Gastroesophageal sphincter (tissue), 4 donors: Measurements from ENCODE around the gene RHPN2. TPM values are rescaled to one million over a fixed set of nuclear protein-coding genes. Genes with fewer than 3 reads are reported as not detected.

Experiments used
- ATAC-seq: fragments of 150-250 bp; one replicate; pipeline ENCODE4 v1.9.1; 2016; ENCODE audit warnings: mild to moderate bottlenecking, moderate library complexity
- H3K27ac ChIP-seq, 4 donors: fragments of 200-600 bp; sonication (generic) in 3 of 4; 1 replicate in 3 of 4; 2 replicates in 1 of 4; pipeline ENCODE4 v1.5.1; 2016 to 2019
- H3K27me3 ChIP-seq: fragments of 200-600 bp; sonication (generic); one replicate; pipeline ENCODE4 v1.5.1; 2019
- H3K36me3 ChIP-seq, 2 donors: fragments of 200-600 bp; sonication (generic); one replicate each; pipeline ENCODE4 v1.5.1; 2019; ENCODE audit warnings: control low read depth in 1 of 2
- H3K4me1 ChIP-seq, 3 donors: fragments of 200-600 bp; sonication (generic); 1 replicate in 2 of 3; 2 replicates in 1 of 3; pipeline ENCODE4 v1.5.1; 2016 to 2019; ENCODE audit warnings: control low read depth in 2 of 3
- H3K4me3 ChIP-seq, 2 donors: fragments of 200-600 bp; sonication (generic); one replicate each; pipeline ENCODE4 v1.5.1; 2019; ENCODE audit warnings: mild to moderate bottlenecking in 1 of 2, moderate library complexity in 1 of 2
- H3K9me3 ChIP-seq, 3 donors: fragments of 200-600 bp; sonication (generic); one replicate each; pipeline ENCODE4 v1.5.1; 2017 to 2019; ENCODE audit warnings: control low read depth in 2 of 3
- CTCF ChIP-seq, 4 experiments: fragments of 200-600 bp in 2 of 4; fragments of 450-650 bp in 2 of 4; sonication (generic) in 1 of 4; IDR thresholded peaks; one replicate each; pipeline ENCODE4 v1.5.1; 2017 to 2019; ENCODE audit warnings: antibody characterized with exemption in 4 of 4, mild to moderate bottlenecking in 2 of 4, moderate library complexity in 2 of 4
- EP300 ChIP-seq: sonication (generic); formaldehyde crosslinking; IDR thresholded peaks from one replicate; pipeline ENCODE4 v1.6.1; 2017; ENCODE audit warnings: antibody characterized with exemption, mild to moderate bottlenecking
- POLR2A ChIP-seq, 2 donors: fragments of 450-650 bp; IDR thresholded peaks; one replicate each; pipeline ENCODE4 v1.6.1; 2017; ENCODE audit warnings: antibody characterized with exemption in 2 of 2, mild to moderate bottlenecking in 2 of 2, moderate library complexity in 1 of 2
- POLR2AphosphoS5 ChIP-seq: sonication (generic); formaldehyde crosslinking; IDR thresholded peaks from one replicate; pipeline ENCODE4 v1.6.1; 2017; ENCODE audit warnings: antibody characterized with exemption
- WGBS, 2 donors: methylation state at CpG; one replicate each; pipeline ENCODE4 v1.1.5; 2018; ENCODE audit warnings: low coverage in 1 of 2; 5-methylcytosine and 5-hydroxymethylcytosine counted together
- total RNA-seq, 4 donors: library from RNA; depleted of rRNA; stranded (reverse); fragments of >200 nt; gene quantifications; one replicate each; pipeline ENCODE4 v1.1.0, GENCODE V29; 2016

Gene RHPN2
- total RNA-seq, 4 donors from 2014 or later, result 1.4 to 4.7 (median 2.1) TPM

- Histone ChIP-seq H3K9me3 (no peaks in the 10 kb centered on the region), H3K27ac (no peak overlapping the region), H3K27me3 (no peaks in the 10 kb centered on the region), H3K4me1 (peaks cover 0 to 17% (median 9%) of the 10 kb centered on the region in 3 donors), H3K4me3 (no peak overlapping the region), H3K36me3 (peaks cover 0 to 45% of the 10 kb centered on the region in 2 donors)
- 71 to 100% methylated on average over 1 to 2 of the region's 3 CpGs for WGBS, 2 donors
- TF ChIP-seq POLR2A (IDR thresholded peaks at IDR 0.05), result no peak
- TF ChIP-seq POLR2AphosphoS5, result no peak
- TF ChIP-seq CTCF (IDR thresholded peaks at IDR 0.05), result no peak
- no peak for TF ChIP-seq EP300
- no peak for ATAC-seq
These were observed 21.0 kb upstream of the RHPN2 start for GRCh38 chr19:33085570-33086128.

DNA sequence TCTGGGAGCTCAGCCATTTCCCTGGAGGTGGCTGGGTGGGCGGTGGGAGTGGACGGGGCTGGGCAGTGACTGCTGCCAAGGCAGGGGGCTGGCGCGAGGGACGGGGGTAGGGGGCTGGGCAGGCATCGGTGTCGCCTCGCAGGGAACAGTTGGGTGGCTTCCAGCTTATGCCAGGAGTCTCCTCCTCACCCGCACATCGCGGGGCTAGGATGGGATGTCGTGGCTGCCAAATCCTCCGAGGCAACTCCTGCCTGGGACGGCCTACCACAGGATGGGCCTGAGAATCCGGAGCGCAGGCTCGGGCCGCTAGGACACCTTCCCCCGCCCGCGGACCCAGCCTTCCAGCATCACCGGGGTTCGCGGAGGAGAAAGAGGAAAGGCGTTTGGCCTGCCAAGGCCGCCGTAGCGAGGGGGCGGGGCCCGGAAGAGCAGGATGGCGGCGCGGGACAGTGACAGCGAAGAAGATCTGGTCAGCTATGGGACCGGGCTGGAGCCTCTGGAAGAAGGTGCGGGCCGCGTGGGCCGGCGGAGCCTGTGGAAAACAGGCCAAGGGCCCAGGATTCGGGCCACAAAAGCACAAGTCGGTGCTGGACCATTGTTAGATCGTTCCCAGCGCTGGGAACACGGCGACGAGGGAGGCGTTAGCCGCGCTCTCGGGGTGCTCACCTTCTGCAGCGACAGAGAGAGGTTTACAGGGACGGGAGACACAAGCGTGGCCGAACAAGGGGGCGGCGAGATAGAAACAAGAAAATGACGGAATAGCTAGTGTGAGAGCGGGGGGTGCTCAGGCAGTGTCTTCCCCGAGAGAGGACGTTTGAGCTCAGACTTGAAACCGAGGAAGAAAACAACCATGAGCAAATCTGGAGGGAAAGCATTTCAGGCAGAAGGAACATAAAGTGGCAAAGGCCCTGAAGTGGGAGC lies 16.3 kb upstream of the RHPN2 start, which contains the start of gene GPATCH1:
Gene GPATCH1 (plus strand): TSS at position 421 of the 921 bp plus-strand sequence. CDS start 13 bp downstream, at position 434.
- ATAC-seq, result peak; percentile 97
- Histone ChIP-seq H3K27ac (peak within 1 kb of the TSS; percentile 30 to 83 (median 80)), H3K27me3 (peaks cover 6% of the 10 kb centered on the region), H3K4me3 (peak within 1 kb of the TSS; percentile 71 to 87), H3K4me1 (peaks cover 0 to 21% (median 9%) of the 10 kb centered on the region in 3 donors), H3K36me3 (peaks cover 0 to 6% of the 10 kb centered on the region in 2 donors), H3K9me3 (no peaks in the 10 kb centered on the region)
- TF ChIP-seq EP300 (no peak), POLR2AphosphoS5 (peak; percentile 89), CTCF (IDR thresholded peaks at IDR 0.05) (no peak), POLR2A (IDR thresholded peaks at IDR 0.05) (peak in 1 of 2 donors; percentile 41)
- 0 to 1% methylated on average over 22 to 24 of the region's 62 CpGs for WGBS, 2 donors

DNA sequence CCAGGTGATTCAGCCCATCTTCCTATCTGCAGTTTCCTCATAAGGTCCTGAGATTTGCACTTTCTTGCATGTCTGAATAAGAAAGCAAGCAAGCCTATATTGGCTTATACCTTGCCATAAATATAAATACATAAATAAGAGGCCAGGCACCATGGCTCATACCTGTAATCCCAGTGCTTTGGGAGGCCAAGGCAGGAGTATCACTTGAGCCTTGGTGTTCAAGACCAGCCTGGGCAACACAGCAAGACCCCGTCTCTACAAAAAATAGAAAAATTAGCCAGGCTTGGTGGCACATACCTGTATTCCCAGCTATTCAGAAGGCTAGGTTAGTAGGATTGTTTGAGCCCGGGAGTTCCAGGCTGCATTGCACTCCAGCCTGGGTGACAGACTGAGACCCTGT lies 10.8 kb upstream of the RHPN2 start:
- Histone ChIP-seq H3K27me3 (peaks cover 18% of the 10 kb centered on the region), H3K36me3 (no peaks in the 10 kb centered on the region), H3K27ac (no peak overlapping the region), H3K4me1 (peaks cover 0 to 3% (median 0%) of the 10 kb centered on the region in 3 donors), H3K4me3 (no peak overlapping the region), H3K9me3 (no peaks in the 10 kb centered on the region)
- 76% methylated on average over 2 of the region's 2 CpGs; no CpG with 5 or more reads in 1 of the 2 donors for WGBS, 2 donors
- no peak for TF ChIP-seq POLR2A (IDR thresholded peaks at IDR 0.05)
- no peak for TF ChIP-seq CTCF (IDR thresholded peaks at IDR 0.05)
- TF ChIP-seq EP300, result no peak
- no peak for TF ChIP-seq POLR2AphosphoS5
- no peak for ATAC-seq

DNA sequence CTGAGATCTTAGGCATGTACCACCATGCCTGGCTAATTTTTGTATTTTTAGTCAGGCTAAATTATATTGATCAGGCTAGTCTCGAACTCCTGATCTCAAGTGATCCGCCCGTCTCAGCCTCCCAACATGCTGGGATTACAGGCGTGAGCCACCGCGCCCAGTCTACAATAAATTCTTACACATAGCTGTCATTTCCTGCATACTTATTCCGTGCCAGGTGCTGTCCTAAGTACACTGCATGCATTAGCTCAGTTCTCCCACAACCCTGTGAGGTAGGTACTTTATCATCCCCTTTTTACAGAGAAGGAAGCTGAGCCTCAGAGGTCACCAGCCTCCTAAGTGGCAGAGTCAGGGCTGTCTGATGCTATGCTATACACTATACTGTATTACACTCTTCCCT lies 7.2 kb upstream of the RHPN2 start:
- WGBS, 2 donors, result 70 to 100% methylated on average over 1 to 6 of the region's 7 CpGs
- no peak for ATAC-seq
- Histone ChIP-seq H3K9me3 (no peaks in the 10 kb centered on the region), H3K27ac (no peak overlapping the region), H3K4me3 (no peak overlapping the region), H3K27me3 (peaks cover 13% of the 10 kb centered on the region), H3K36me3 (no peaks in the 10 kb centered on the region), H3K4me1 (no peaks in the 10 kb centered on the region)
- TF ChIP-seq POLR2AphosphoS5 (no peak), EP300 (no peak), CTCF (IDR thresholded peaks at IDR 0.05) (no peak), POLR2A (IDR thresholded peaks at IDR 0.05) (no peak)
